Cardiac septum (tissue), 1 donor: ENCODE measurements around the gene EFR3B. TPM values are rescaled to one million over a fixed set of nuclear protein-coding genes. Genes with fewer than 3 reads are reported as not detected.
"Not testable (repeated sequence)": the region's sequence is repeated elsewhere in the genome, so short reads cannot be mapped to it uniquely, and the experiment has no call there.

Source experiments
- DNase-seq: peaks from one replicate; pipeline ENCODE4 v3.0.0-alpha.2; 2020; ENCODE audit warnings: low spot score
- intact Hi-C: fragments of 100-400 bp; cut with DNase I; formaldehyde crosslinking; loops from one replicate; pipeline ENCODE4 v1.14.0; 2022
- total RNA-seq: library from RNA; stranded (reverse); fragmentation: NEBNext Ultra II Directional; extraction: Animal tissue kit (Norgen Biotek cat#: 25700); gene quantifications from one replicate; pipeline ENCODE4 v1.2.1, GENCODE V29; 2021
- donor health status: DM: no; HTN: no; CAD: no.

EFR3B gene
- total RNA-seq, 1 donor from 2014 or later = 8.9 TPM

- intact Hi-C loops = no loop called here
- DNase-seq = no peak
Observed at GRCh38 chr2:25091265-25091664, 49.4 kb downstream of the EFR3B start.

GRCh38 chr2:25098056-25098455 is 56.2 kb downstream of the EFR3B start:
- DNase-seq = no peak
- intact Hi-C loops = no loop called here

- no peak for DNase-seq
- intact Hi-C loops = no loop called here
Observed at GRCh38 chr2:25098670-25099486, 57.0 kb downstream of the EFR3B start.

GRCh38 chr2:25102352-25102751 is 60.5 kb downstream of the EFR3B start:
- DNase-seq, intact Hi-C loops: not testable (repeated sequence)

GRCh38 chr2:25103287-25103871 is 61.5 kb downstream of the EFR3B start:
- intact Hi-C loops = no loop called here
- DNase-seq = no peak

GRCh38 chr2:25104736-25105135 is 62.9 kb downstream of the EFR3B start:
- intact Hi-C loops = no loop called here
- no peak for DNase-seq

- no peak for DNase-seq
- intact Hi-C loops = no loop called here
Observed at GRCh38 chr2:25105336-25106085, 63.6 kb downstream of the EFR3B start.

GRCh38 chr2:25109822-25110221 is 67.9 kb downstream of the EFR3B start:
- intact Hi-C loops = no loop called here
- DNase-seq = no peak

- DNase-seq = no peak
- intact Hi-C loops = no loop called here
Observed at GRCh38 chr2:25112113-25112512, 70.2 kb downstream of the EFR3B start.

- no peak for DNase-seq
- intact Hi-C loops = no loop called here
Observed at GRCh38 chr2:25115249-25115883, 73.5 kb downstream of the EFR3B start.

- DNase-seq = no peak
- intact Hi-C loops = no loop called here
Observed at GRCh38 chr2:25115902-25116301, 74.0 kb downstream of the EFR3B start.

- DNase-seq = no peak
Observed at GRCh38 chr2:25116956-25117355, 75.1 kb downstream of the EFR3B start.

GRCh38 chr2:25119263-25119662 is 77.4 kb downstream of the EFR3B start:
- intact Hi-C loops = no loop called here
- no peak for DNase-seq

More at GRCh38 chr2:25116956-25117355, 75.1 kb downstream of the EFR3B start:
- intact Hi-C loops = no loop called here

GRCh38 chr2:25122367-25122766 is 80.5 kb downstream of the EFR3B start:
- no peak for DNase-seq
- intact Hi-C loops = no loop called here

GRCh38 chr2:25123682-25124081 is 81.8 kb downstream of the EFR3B start:
- DNase-seq = no peak
- intact Hi-C loops = no loop called here

GRCh38 chr2:25125189-25125588 is 83.3 kb downstream of the EFR3B start:
- no peak for DNase-seq
- intact Hi-C loops = loop anchor here (5.0 kb wide), 2 partner anchors 48 to 83 kb away; partner anchors contain the start of gene EFR3B

- no peak for DNase-seq
- intact Hi-C loops = loop anchor here (5.0 kb wide), 2 partner anchors 49 to 84 kb away; partner anchors contain the start of gene EFR3B
Observed at GRCh38 chr2:25125976-25126375, 84.1 kb downstream of the EFR3B start.

GRCh38 chr2:25127071-25127470 is 85.2 kb downstream of the EFR3B start:
- intact Hi-C loops = loop anchor here (5.0 kb wide), 2 partner anchors 50 to 85 kb away; partner anchors contain the start of gene EFR3B

GRCh38 chr2:25127646-25128045 is 85.8 kb downstream of the EFR3B start:
- DNase-seq = no peak
- intact Hi-C loops = loop anchor here (2.0 to 5.0 kb wide), 3 partner anchors 50 to 85 kb away; partner anchors contain the start of gene EFR3B

More at GRCh38 chr2:25127071-25127470, 85.2 kb downstream of the EFR3B start:
- not testable (repeated sequence) for DNase-seq
